Neural progenitor cell (in vitro differentiated cells): ENCODE measurements around the gene INMT. TPM values are rescaled to one million over a fixed set of nuclear protein-coding genes. Genes with fewer than 3 reads are reported as not detected.

ENCODE experiments used
- DNase-seq: peaks from one replicate; pipeline ENCODE4 v3.0.0-alpha.2; 2016; ENCODE audit warnings: low spot score
- H2AFZ ChIP-seq: fragments of 200-600 bp; sonication (generic); replicated peaks from 2 replicates; pipeline ENCODE4 v1.6.1; 2016; ENCODE audit warnings: antibody characterized with exemption
- H3F3A ChIP-seq: fragments of 200-600 bp; sonication (generic); 2 replicates; pipeline ENCODE4 v1.6.1; 2016; ENCODE audit warnings: antibody characterized with exemption, low read depth
- H3K27ac ChIP-seq: fragments of 200-600 bp; sonication (generic); 2 replicates; pipeline ENCODE4 v1.5.1; 2016; ENCODE audit warnings: mild to moderate bottlenecking
- H3K27me3 ChIP-seq: fragments of 200-600 bp; sonication (generic); 2 replicates; pipeline ENCODE4 v1.6.1; 2016; ENCODE audit warnings: mild to moderate bottlenecking, moderate library complexity
- H3K36me3 ChIP-seq: fragments of 200-600 bp; sonication (generic); 2 replicates; pipeline ENCODE4 v1.5.1; 2016
- H3K4me1 ChIP-seq: fragments of 200-600 bp; sonication (generic); 2 replicates; pipeline ENCODE4 v1.6.1; 2016; ENCODE audit warnings: mixed run types
- H3K4me2 ChIP-seq: fragments of 200-600 bp; sonication (generic); 2 replicates; pipeline ENCODE4 v1.6.1; 2016
- H3K4me3 ChIP-seq: fragments of 200-600 bp; sonication (generic); 2 replicates; pipeline ENCODE4 v1.5.1; 2016
- H3K79me2 ChIP-seq: fragments of 200-600 bp; sonication (generic); 2 replicates; pipeline ENCODE4 v1.6.1; 2016; ENCODE audit warnings: low read depth
- H3K9ac ChIP-seq: fragments of 200-600 bp; sonication (generic); 2 replicates; pipeline ENCODE4 v1.6.1; 2016
- H3K9me3 ChIP-seq: fragments of 200-600 bp; sonication (generic); 2 replicates; pipeline ENCODE4 v1.5.1; 2016; ENCODE audit warnings: low read depth
- H4K20me1 ChIP-seq: fragments of 200-600 bp; sonication (generic); 2 replicates; pipeline ENCODE4 v1.6.1; 2016; ENCODE audit warnings: low read depth
- H3K27ac Mint-ChIP-seq: 3 replicates; pipeline ENCODE4 v1.8.0; 2021; ENCODE audit warnings: mixed read lengths
- H3K27me3 Mint-ChIP-seq: 2 replicates; pipeline ENCODE4 v1.8.0; 2022; ENCODE audit warnings: low read depth, mild to moderate bottlenecking, inconsistent platforms, moderate library complexity, mixed read lengths; ENCODE audit not compliant: insufficient read depth
- H3K36me3 Mint-ChIP-seq: 3 replicates; pipeline ENCODE4 v1.8.0; 2021; ENCODE audit warnings: mixed read lengths
- H3K4me1 Mint-ChIP-seq: 3 replicates; pipeline ENCODE4 v1.8.0; 2021; ENCODE audit warnings: mixed read lengths
- H3K4me3 Mint-ChIP-seq: 3 replicates; pipeline ENCODE4 v1.8.0; 2021; ENCODE audit warnings: mild to moderate bottlenecking, moderate library complexity, mixed read lengths
- H3K9me3 Mint-ChIP-seq: 3 replicates; pipeline ENCODE4 v1.8.0; 2020; ENCODE audit warnings: mixed read lengths
- EZH2 ChIP-seq: fragments of 200-600 bp; sonication (generic); IDR thresholded peaks from 2 replicates; pipeline ENCODE4 v1.6.1; 2017; ENCODE audit warnings: antibody characterized with exemption, mild to moderate bottlenecking, moderate library complexity
- EZH2phosphoT487 ChIP-seq: fragments of 200-600 bp; sonication (generic); IDR thresholded peaks from 2 replicates; pipeline ENCODE4 v1.6.1; 2017; ENCODE audit warnings: antibody characterized with exemption
- total RNA-seq: library from RNA; depleted of rRNA; stranded (reverse); fragments of >200 nt; gene quantifications from 2 replicates; pipeline ENCODE4 v1.2.3, GENCODE V29; 2015; ENCODE audit warnings: low replicate concordance
- TF ChIP-seq, protein P1 (sequence below): fragments of 200-600 bp; sonication (generic); IDR thresholded peaks from 2 replicates; pipeline ENCODE4 v1.5.1; 2017; ENCODE audit warnings: antibody characterized with exemption, mild to moderate bottlenecking

INMT gene
- total RNA-seq, 1 donor from 2014 or later: 5.0 TPM

GRCh38 chr7:30796105-30796869 lies 44.4 kb downstream of the INMT start:
- Histone ChIP-seq H3F3A (no peaks in the 10 kb centered on the region), H3K4me3 (no peak overlapping the region), H3K4me1 (no peaks in the 10 kb centered on the region), H3K79me2 (no peaks in the 10 kb centered on the region), H3K27me3 (no peaks in the 10 kb centered on the region), H3K9me3 (no peaks in the 10 kb centered on the region), H4K20me1 (peaks cover 3% of the 10 kb centered on the region), H3K27ac (no peak overlapping the region), H3K36me3 (no peaks in the 10 kb centered on the region), H3K4me2 (no peak overlapping the region), H3K9ac (no peak overlapping the region), H2AFZ (no peak overlapping the region)
- H3K27ac Mint-ChIP-seq: no peak overlapping the region
- H3K9me3 Mint-ChIP-seq: no peaks in the 10 kb centered on the region
- H3K27me3 Mint-ChIP-seq: no peaks in the 10 kb centered on the region
- H3K4me1 Mint-ChIP-seq: peaks cover 6% of the 10 kb centered on the region
- TF ChIP-seq, protein P1, sequence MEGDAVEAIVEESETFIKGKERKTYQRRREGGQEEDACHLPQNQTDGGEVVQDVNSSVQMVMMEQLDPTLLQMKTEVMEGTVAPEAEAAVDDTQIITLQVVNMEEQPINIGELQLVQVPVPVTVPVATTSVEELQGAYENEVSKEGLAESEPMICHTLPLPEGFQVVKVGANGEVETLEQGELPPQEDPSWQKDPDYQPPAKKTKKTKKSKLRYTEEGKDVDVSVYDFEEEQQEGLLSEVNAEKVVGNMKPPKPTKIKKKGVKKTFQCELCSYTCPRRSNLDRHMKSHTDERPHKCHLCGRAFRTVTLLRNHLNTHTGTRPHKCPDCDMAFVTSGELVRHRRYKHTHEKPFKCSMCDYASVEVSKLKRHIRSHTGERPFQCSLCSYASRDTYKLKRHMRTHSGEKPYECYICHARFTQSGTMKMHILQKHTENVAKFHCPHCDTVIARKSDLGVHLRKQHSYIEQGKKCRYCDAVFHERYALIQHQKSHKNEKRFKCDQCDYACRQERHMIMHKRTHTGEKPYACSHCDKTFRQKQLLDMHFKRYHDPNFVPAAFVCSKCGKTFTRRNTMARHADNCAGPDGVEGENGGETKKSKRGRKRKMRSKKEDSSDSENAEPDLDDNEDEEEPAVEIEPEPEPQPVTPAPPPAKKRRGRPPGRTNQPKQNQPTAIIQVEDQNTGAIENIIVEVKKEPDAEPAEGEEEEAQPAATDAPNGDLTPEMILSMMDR: no peak
- TF ChIP-seq EZH2 (no peak), EZH2phosphoT487 (no peak)
- no peak overlapping the region for H3K4me3 Mint-ChIP-seq
- no peak for DNase-seq
- H3K36me3 Mint-ChIP-seq: peaks cover 7% of the 10 kb centered on the region

GRCh38 chr7:30797176-30798040 lies 45.5 kb downstream of the INMT start:
- no peaks in the 10 kb centered on the region for H3K27me3 Mint-ChIP-seq
- H3K4me1 Mint-ChIP-seq: peaks cover 6% of the 10 kb centered on the region
- no peak overlapping the region for H3K4me3 ChIP-seq
- no peaks in the 10 kb centered on the region for H3F3A ChIP-seq
- H4K20me1 ChIP-seq: peaks cover 3% of the 10 kb centered on the region
- H3K27me3 ChIP-seq: no peaks in the 10 kb centered on the region
- no peak overlapping the region for H3K4me3 Mint-ChIP-seq
- H3K9me3 Mint-ChIP-seq: no peaks in the 10 kb centered on the region
- H3K36me3 Mint-ChIP-seq: peaks cover 5% of the 10 kb centered on the region
- no peaks in the 10 kb centered on the region for H3K9me3 ChIP-seq
- no peaks in the 10 kb centered on the region for H3K4me1 ChIP-seq
- no peak overlapping the region for H3K4me2 ChIP-seq
- no peak overlapping the region for H2AFZ ChIP-seq
- H3K27ac Mint-ChIP-seq: no peak overlapping the region
- H3K79me2 ChIP-seq: no peaks in the 10 kb centered on the region
- H3K36me3 ChIP-seq: no peaks in the 10 kb centered on the region
- no peak overlapping the region for H3K9ac ChIP-seq
- H3K27ac ChIP-seq: no peak overlapping the region
- no peak for TF ChIP-seq EZH2
- no peak for TF ChIP-seq EZH2phosphoT487
- TF ChIP-seq, protein P1: no peak
- no peak for DNase-seq

DNA sequence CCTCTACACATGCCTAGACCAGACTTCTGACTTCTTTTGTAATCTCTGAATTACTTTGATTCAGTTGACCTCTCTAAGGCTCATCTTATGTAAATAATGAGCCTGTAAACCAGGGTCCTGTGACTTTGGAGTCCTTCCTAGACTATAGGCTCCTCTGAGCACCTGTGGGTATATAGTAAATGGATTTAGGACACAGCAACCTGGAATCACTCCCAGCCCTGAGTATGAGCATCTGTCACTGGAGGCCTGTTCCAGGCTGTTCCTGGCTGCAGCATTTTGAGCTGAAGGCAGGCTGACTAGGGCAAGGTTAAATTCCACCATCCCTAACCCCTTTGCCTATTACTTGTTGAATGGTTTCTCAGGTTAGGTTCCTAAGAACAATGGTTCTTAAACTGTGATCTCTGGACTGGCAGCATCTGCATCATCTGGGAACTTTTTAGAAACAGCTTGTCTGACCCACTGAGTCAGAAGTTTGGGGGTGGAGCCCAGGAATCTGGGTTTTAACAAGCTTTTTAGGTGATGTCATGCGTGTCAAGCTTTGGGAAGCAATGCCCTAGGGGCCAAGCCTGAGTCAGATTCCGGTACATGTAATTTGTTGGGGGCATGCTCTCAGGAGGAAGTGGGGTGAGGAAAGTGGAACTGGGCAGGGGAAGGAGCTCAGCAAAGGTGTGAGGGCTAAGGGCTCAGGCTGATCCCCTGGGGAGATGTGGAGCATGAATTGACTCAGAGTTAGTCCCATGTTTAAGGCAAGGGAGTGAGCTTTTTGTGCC lies 47.5 kb downstream of the INMT start:
- H2AFZ ChIP-seq: no peak overlapping the region
- peaks cover 1% of the 10 kb centered on the region for H3K36me3 Mint-ChIP-seq
- no peaks in the 10 kb centered on the region for H3F3A ChIP-seq
- no peak overlapping the region for H3K4me2 ChIP-seq
- no peak overlapping the region for H3K27ac ChIP-seq
- H4K20me1 ChIP-seq: no peaks in the 10 kb centered on the region
- H3K27ac Mint-ChIP-seq: no peak overlapping the region
- H3K9ac ChIP-seq: no peak overlapping the region
- H3K4me3 Mint-ChIP-seq: no peak overlapping the region
- no peak overlapping the region for H3K4me3 ChIP-seq
- H3K4me1 ChIP-seq: no peaks in the 10 kb centered on the region
- no peaks in the 10 kb centered on the region for H3K9me3 Mint-ChIP-seq
- no peaks in the 10 kb centered on the region for H3K79me2 ChIP-seq
- DNase-seq: no peak
- H3K9me3 ChIP-seq: no peaks in the 10 kb centered on the region
- no peaks in the 10 kb centered on the region for H3K27me3 ChIP-seq
- H3K27me3 Mint-ChIP-seq: no peaks in the 10 kb centered on the region
- peaks cover 6% of the 10 kb centered on the region for H3K4me1 Mint-ChIP-seq
- H3K36me3 ChIP-seq: no peaks in the 10 kb centered on the region
- TF ChIP-seq, protein P1: no peak
- TF ChIP-seq EZH2 (no peak), EZH2phosphoT487 (no peak)
